ENCODE results near the gene DLGAP1.

DLGAP1 gene

GRCh38 chr18:3906116-3906750, 548.9 kb downstream of the DLGAP1 start:
- H3K4me1 ChIP-seq (ENCODE audit: control insufficient read depth in 1 of 2, insufficient read depth in 2 of 2, low read length in 2 of 2) = no peaks in the 10 kb centered on the region
- H3K27me3 ChIP-seq (ENCODE audit: low read depth, low read length) = no peaks in the 10 kb centered on the region
- no peaks in the 10 kb centered on the region for H3K36me3 ChIP-seq (ENCODE audit: control insufficient read depth in 1 of 2, insufficient read depth in 2 of 2, low read length in 2 of 2)
- no peak overlapping the region for H3K4me3 ChIP-seq (ENCODE audit: low read depth in 1 of 2, low read length in 2 of 2)
- no peak overlapping the region for H3K27ac ChIP-seq (ENCODE audit: low read length)
- H3K9me3 ChIP-seq (ENCODE audit: control insufficient read depth in 1 of 2, low read length in 2 of 2) = no peaks in the 10 kb centered on the region

- Histone ChIP-seq H3K4me3 (ENCODE audit: low read depth in 1 of 2, low read length in 2 of 2) (no peak overlapping the region), H3K27ac (ENCODE audit: low read length) (no peak overlapping the region), H3K36me3 (ENCODE audit: control insufficient read depth in 1 of 2, insufficient read depth in 2 of 2, low read length in 2 of 2) (no peaks in the 10 kb centered on the region), H3K9me3 (ENCODE audit: control insufficient read depth in 1 of 2, low read length in 2 of 2) (no peaks in the 10 kb centered on the region), H3K4me1 (ENCODE audit: control insufficient read depth in 1 of 2, insufficient read depth in 2 of 2, low read length in 2 of 2) (no peaks in the 10 kb centered on the region), H3K27me3 (ENCODE audit: low read depth, low read length) (no peaks in the 10 kb centered on the region)
These were observed 551.8 kb downstream of the DLGAP1 start for GRCh38 chr18:3903337-3903736.

DNA sequence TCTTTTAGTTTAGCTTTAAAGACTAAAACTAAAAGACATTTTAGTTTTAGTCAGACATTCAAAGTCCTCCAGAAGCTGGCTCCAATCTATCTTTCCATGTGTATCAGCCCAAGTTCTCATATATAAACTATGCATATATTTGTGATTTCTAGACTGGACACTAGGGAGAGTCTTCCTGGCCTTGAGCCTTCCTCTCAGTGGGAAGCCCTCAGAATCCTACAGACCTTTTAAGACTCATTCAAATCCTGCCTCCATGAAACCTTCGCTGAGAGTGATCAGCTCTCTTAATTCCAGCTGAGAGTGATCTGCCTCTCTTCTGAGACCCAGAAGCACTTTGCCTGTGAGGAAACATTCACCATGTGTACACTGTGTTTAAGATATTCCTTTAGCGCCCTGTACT, 552.4 kb downstream of the DLGAP1 start:
- Histone ChIP-seq H3K4me1 (ENCODE audit: control insufficient read depth in 1 of 2, insufficient read depth in 2 of 2, low read length in 2 of 2) (no peaks in the 10 kb centered on the region), H3K36me3 (ENCODE audit: control insufficient read depth in 1 of 2, insufficient read depth in 2 of 2, low read length in 2 of 2) (no peaks in the 10 kb centered on the region), H3K9me3 (ENCODE audit: control insufficient read depth in 1 of 2, low read length in 2 of 2) (no peaks in the 10 kb centered on the region), H3K4me3 (ENCODE audit: low read depth in 1 of 2, low read length in 2 of 2) (no peak overlapping the region), H3K27me3 (ENCODE audit: low read depth, low read length) (no peaks in the 10 kb centered on the region), H3K27ac (ENCODE audit: low read length) (no peak overlapping the region)

DNA sequence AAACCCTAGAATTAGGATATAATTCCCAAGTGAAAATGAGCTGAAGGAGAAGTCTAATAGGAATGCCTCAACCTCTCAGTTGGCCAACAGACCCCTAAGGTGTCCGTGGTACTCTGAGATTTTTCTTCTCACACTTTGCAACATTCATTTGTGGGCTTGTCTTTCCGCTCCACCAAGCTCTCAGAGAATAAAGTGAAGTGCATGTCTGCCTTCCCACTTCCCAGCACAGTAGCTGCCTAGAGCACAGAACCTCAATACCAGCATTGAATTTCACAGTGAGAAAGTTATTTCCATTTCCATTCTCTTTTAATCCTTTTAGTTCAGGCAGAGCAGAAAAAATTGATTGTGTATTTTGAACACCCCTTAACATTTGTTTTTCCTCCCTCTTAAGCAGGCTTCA, 553.3 kb downstream of the DLGAP1 start:
- no peak overlapping the region for H3K27ac ChIP-seq (ENCODE audit: low read length)

GRCh38 chr18:3901042-3901441, 554.1 kb downstream of the DLGAP1 start:
- no peak overlapping the region for H3K27ac ChIP-seq (ENCODE audit: low read length)
- H3K4me3 ChIP-seq (ENCODE audit: low read depth in 1 of 2, low read length in 2 of 2) = no peak overlapping the region
- H3K4me1 ChIP-seq (ENCODE audit: control insufficient read depth in 1 of 2, insufficient read depth in 2 of 2, low read length in 2 of 2) = no peaks in the 10 kb centered on the region
- H3K27me3 ChIP-seq (ENCODE audit: low read depth, low read length) = no peaks in the 10 kb centered on the region
- H3K9me3 ChIP-seq (ENCODE audit: control insufficient read depth in 1 of 2, low read length in 2 of 2) = no peaks in the 10 kb centered on the region
- H3K36me3 ChIP-seq (ENCODE audit: control insufficient read depth in 1 of 2, insufficient read depth in 2 of 2, low read length in 2 of 2) = no peaks in the 10 kb centered on the region

More for the DNA sequence above, 553.3 kb downstream of the DLGAP1 start:
- Histone ChIP-seq H3K27me3 (ENCODE audit: low read depth, low read length) (no peaks in the 10 kb centered on the region), H3K4me3 (ENCODE audit: low read depth in 1 of 2, low read length in 2 of 2) (no peak overlapping the region), H3K36me3 (ENCODE audit: control insufficient read depth in 1 of 2, insufficient read depth in 2 of 2, low read length in 2 of 2) (no peaks in the 10 kb centered on the region), H3K4me1 (ENCODE audit: control insufficient read depth in 1 of 2, insufficient read depth in 2 of 2, low read length in 2 of 2) (no peaks in the 10 kb centered on the region), H3K9me3 (ENCODE audit: control insufficient read depth in 1 of 2, low read length in 2 of 2) (no peaks in the 10 kb centered on the region)

DNA sequence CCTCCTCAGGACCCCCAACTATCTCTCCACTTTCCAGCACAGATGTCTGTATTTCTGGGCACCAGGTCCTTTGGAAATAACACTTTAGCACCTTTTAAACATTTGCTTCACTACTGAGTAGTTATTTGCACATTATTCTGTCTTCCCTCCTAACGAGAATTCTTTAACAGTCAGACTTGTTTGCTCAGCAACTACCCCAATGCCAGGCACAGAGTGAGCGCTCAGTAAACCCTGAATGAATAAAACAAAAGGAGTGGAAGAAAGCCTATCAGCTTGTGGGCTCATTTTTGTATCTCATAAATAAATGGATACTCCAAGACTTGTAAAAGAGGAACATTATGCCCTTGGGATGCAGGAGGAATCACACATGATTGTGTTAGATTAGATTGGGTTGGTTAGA, 554.8 kb downstream of the DLGAP1 start:
- no peaks in the 10 kb centered on the region for H3K4me1 ChIP-seq (ENCODE audit: control insufficient read depth in 1 of 2, insufficient read depth in 2 of 2, low read length in 2 of 2)
- no peaks in the 10 kb centered on the region for H3K36me3 ChIP-seq (ENCODE audit: control insufficient read depth in 1 of 2, insufficient read depth in 2 of 2, low read length in 2 of 2)
- H3K27ac ChIP-seq (ENCODE audit: low read length) = no peak overlapping the region
- H3K4me3 ChIP-seq (ENCODE audit: low read depth in 1 of 2, low read length in 2 of 2) = no peak overlapping the region
- no peaks in the 10 kb centered on the region for H3K9me3 ChIP-seq (ENCODE audit: control insufficient read depth in 1 of 2, low read length in 2 of 2)
- H3K27me3 ChIP-seq (ENCODE audit: low read depth, low read length) = no peaks in the 10 kb centered on the region

- H3K4me1 ChIP-seq (ENCODE audit: control insufficient read depth in 1 of 2, insufficient read depth in 2 of 2, low read length in 2 of 2) = no peaks in the 10 kb centered on the region
- no peaks in the 10 kb centered on the region for H3K36me3 ChIP-seq (ENCODE audit: control insufficient read depth in 1 of 2, insufficient read depth in 2 of 2, low read length in 2 of 2)
These were observed 556.1 kb downstream of the DLGAP1 start for GRCh38 chr18:3898861-3899613.

GRCh38 chr18:3892152-3892551, 563.0 kb downstream of the DLGAP1 start:
- no peaks in the 10 kb centered on the region for H3K9me3 ChIP-seq (ENCODE audit: control insufficient read depth in 1 of 2, low read length in 2 of 2)
- no peaks in the 10 kb centered on the region for H3K4me1 ChIP-seq (ENCODE audit: control insufficient read depth in 1 of 2, insufficient read depth in 2 of 2, low read length in 2 of 2)
- H3K27me3 ChIP-seq (ENCODE audit: low read depth, low read length) = no peaks in the 10 kb centered on the region
- H3K36me3 ChIP-seq (ENCODE audit: control insufficient read depth in 1 of 2, insufficient read depth in 2 of 2, low read length in 2 of 2) = no peaks in the 10 kb centered on the region
- no peak overlapping the region for H3K27ac ChIP-seq (ENCODE audit: low read length)
- H3K4me3 ChIP-seq (ENCODE audit: low read depth in 1 of 2, low read length in 2 of 2) = no peak overlapping the region

More at GRCh38 chr18:3898861-3899613, 556.1 kb downstream of the DLGAP1 start:
- H3K27ac ChIP-seq (ENCODE audit: low read length) = no peak overlapping the region
- no peaks in the 10 kb centered on the region for H3K9me3 ChIP-seq (ENCODE audit: control insufficient read depth in 1 of 2, low read length in 2 of 2)
- no peak overlapping the region for H3K4me3 ChIP-seq (ENCODE audit: low read depth in 1 of 2, low read length in 2 of 2)
- no peaks in the 10 kb centered on the region for H3K27me3 ChIP-seq (ENCODE audit: low read depth, low read length)

GRCh38 chr18:3891245-3891644, 563.9 kb downstream of the DLGAP1 start:
- H3K36me3 ChIP-seq (ENCODE audit: control insufficient read depth in 1 of 2, insufficient read depth in 2 of 2, low read length in 2 of 2) = no peaks in the 10 kb centered on the region
- no peak overlapping the region for H3K27ac ChIP-seq (ENCODE audit: low read length)
- no peaks in the 10 kb centered on the region for H3K9me3 ChIP-seq (ENCODE audit: control insufficient read depth in 1 of 2, low read length in 2 of 2)
- no peak overlapping the region for H3K4me3 ChIP-seq (ENCODE audit: low read depth in 1 of 2, low read length in 2 of 2)
- H3K4me1 ChIP-seq (ENCODE audit: control insufficient read depth in 1 of 2, insufficient read depth in 2 of 2, low read length in 2 of 2) = no peaks in the 10 kb centered on the region
- no peaks in the 10 kb centered on the region for H3K27me3 ChIP-seq (ENCODE audit: low read depth, low read length)

DNA sequence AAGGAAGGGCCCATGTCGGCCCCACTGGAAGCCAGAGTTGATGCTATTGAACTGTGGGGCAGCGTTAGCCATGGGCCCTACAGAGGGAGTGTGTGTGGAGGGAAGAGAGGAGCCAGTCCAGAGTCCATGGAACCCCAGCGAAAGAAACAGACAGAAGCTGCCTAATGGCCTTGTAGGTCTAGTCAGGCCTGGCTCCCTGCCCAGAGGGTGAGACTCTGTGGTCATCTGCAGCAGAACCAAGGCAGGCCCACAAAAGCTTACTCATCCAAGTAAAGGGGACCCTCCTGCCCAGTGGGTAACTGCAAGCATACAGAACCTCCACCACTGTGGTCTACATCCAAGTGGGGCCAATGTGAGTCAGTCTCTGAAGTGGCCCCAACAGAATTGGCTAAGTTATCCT, 565.3 kb downstream of the DLGAP1 start:
- no peak overlapping the region for H3K27ac ChIP-seq (ENCODE audit: low read length)
- H3K9me3 ChIP-seq (ENCODE audit: control insufficient read depth in 1 of 2, low read length in 2 of 2) = no peaks in the 10 kb centered on the region
- no peaks in the 10 kb centered on the region for H3K27me3 ChIP-seq (ENCODE audit: low read depth, low read length)
- no peak overlapping the region for H3K4me3 ChIP-seq (ENCODE audit: low read depth in 1 of 2, low read length in 2 of 2)
- no peaks in the 10 kb centered on the region for H3K4me1 ChIP-seq (ENCODE audit: control insufficient read depth in 1 of 2, insufficient read depth in 2 of 2, low read length in 2 of 2)
- no peaks in the 10 kb centered on the region for H3K36me3 ChIP-seq (ENCODE audit: control insufficient read depth in 1 of 2, insufficient read depth in 2 of 2, low read length in 2 of 2)

GRCh38 chr18:3889121-3889520, 566.0 kb downstream of the DLGAP1 start:
- H3K27ac ChIP-seq (ENCODE audit: low read length) = no peak overlapping the region
- H3K27me3 ChIP-seq (ENCODE audit: low read depth, low read length) = no peaks in the 10 kb centered on the region
- no peaks in the 10 kb centered on the region for H3K4me1 ChIP-seq (ENCODE audit: control insufficient read depth in 1 of 2, insufficient read depth in 2 of 2, low read length in 2 of 2)
- H3K9me3 ChIP-seq (ENCODE audit: control insufficient read depth in 1 of 2, low read length in 2 of 2) = no peaks in the 10 kb centered on the region
- no peak overlapping the region for H3K4me3 ChIP-seq (ENCODE audit: low read depth in 1 of 2, low read length in 2 of 2)
- no peaks in the 10 kb centered on the region for H3K36me3 ChIP-seq (ENCODE audit: control insufficient read depth in 1 of 2, insufficient read depth in 2 of 2, low read length in 2 of 2)

Data from muscle layer of duodenum (tissue), 2 donors.